Activated CD4-positive, alpha-beta memory T cell treated with anti-CD3 and anti-CD28 coated beads for 36 hours (primary cell): ENCODE measurements around the gene NEK7. TPM values are rescaled to one million over a fixed set of nuclear protein-coding genes. Genes with fewer than 3 reads are reported as not detected.

Experiments
- CTCF ChIA-PET: fragments of 350-600 bp; sonication (Branson Sonifier 250); formaldehyde crosslinking; loops from one replicate; lab custom pipeline; 2021; ENCODE audit warnings: antibody characterized with exemption, inconsistent platforms; lab: Charles Lee
- POLR2A ChIA-PET: fragments of 350-600 bp; sonication (Branson Sonifier 250); formaldehyde crosslinking; loops from one replicate; lab custom pipeline; 2021; ENCODE audit warnings: antibody characterized with exemption; lab: Charles Lee
- DNase-seq: peaks from one replicate; pipeline ENCODE4 v3.0.0-alpha.2; 2020
- H3K27ac Mint-ChIP-seq: one replicate; pipeline ENCODE4 v1.8.0; 2021; ENCODE audit warnings: mixed read lengths
- H3K27me3 Mint-ChIP-seq: one replicate; pipeline ENCODE4 v1.8.0; 2021; ENCODE audit warnings: mixed read lengths
- H3K36me3 Mint-ChIP-seq: one replicate; pipeline ENCODE4 v1.8.0; 2021; ENCODE audit warnings: mixed read lengths
- H3K4me1 Mint-ChIP-seq: one replicate; pipeline ENCODE4 v1.8.0; 2021; ENCODE audit warnings: low read depth, mixed read lengths
- H3K4me3 Mint-ChIP-seq: one replicate; pipeline ENCODE4 v1.8.0; 2021; ENCODE audit warnings: mild to moderate bottlenecking, mixed read lengths
- H3K9me3 Mint-ChIP-seq: one replicate; pipeline ENCODE4 v1.8.0; 2021; ENCODE audit warnings: mixed read lengths
- intact Hi-C: fragments of 100-400 bp; cut with micrococcal nuclease; formaldehyde crosslinking; loops from one replicate; pipeline ENCODE4 v1.15.1; 2023
- total RNA-seq, 2 experiments: library from RNA; stranded (reverse); gene quantifications; one replicate each; pipeline ENCODE4 v1.2.3, GENCODE V29; 2021

Gene NEK7
- total RNA-seq, 2 experiments from 2014 or later, result 61.6 to 62.0 TPM

DNA sequence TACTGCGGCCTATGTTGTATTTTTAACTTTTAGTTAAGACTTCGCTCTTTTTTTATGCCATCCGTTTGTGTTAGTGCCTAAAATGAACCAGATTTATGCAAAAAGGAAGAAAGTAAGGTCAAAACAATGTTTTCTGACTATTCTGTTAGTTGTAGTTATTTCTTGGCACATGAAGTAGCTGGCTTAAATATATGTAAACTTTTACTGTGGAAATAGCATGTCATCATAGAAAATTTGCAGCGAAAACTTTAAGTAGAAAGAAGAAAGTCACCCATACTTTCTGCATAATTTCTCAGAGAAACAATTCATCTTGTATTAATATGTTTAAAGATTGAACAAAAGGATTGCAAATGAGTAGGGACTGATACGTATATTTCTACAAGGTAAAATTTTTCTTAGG, 106.4 kb downstream of the NEK7 start:
- ChIA-PET POLR2A (no interaction called here), CTCF (interaction anchor here (1.3 kb wide), 1 partner anchor 107 kb away, joined by 3 read pairs; no protein-coding TSS in a partner anchor)
- Mint-ChIP-seq H3K27me3 (no peaks in the 10 kb centered on the region), H3K27ac (no peak overlapping the region), H3K9me3 (no peaks in the 10 kb centered on the region), H3K4me1 (peaks cover 22% of the 10 kb centered on the region), H3K36me3 (no peaks in the 10 kb centered on the region), H3K4me3 (no peak overlapping the region)
- DNase-seq, result no peak
- intact Hi-C loops, result no loop called here

DNA sequence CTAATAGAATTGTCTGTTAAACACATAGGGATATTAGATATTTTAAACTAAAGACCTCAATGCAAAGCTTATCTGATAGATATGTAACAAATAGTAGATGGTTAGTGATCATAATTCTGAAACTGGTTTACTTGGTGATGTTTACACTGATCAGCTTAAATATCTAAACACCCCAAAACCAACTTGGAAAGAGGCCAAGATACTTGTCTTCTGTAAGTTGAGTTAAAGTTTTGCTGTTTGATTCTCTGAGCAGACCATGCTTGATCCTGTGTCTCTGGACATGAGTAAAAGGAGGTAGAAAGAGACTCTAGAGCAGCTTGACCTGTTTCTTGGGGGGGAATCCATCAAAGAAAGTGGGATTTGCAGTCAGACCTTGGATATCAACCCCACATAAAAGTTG, 107.5 kb downstream of the NEK7 start:
- no peak for DNase-seq
- POLR2A ChIA-PET, result no interaction called here
- CTCF ChIA-PET, result interaction anchor here (1.3 kb wide), 1 partner anchor 108 kb away, joined by 3 read pairs; no protein-coding TSS in a partner anchor
- H3K4me1 Mint-ChIP-seq, result peaks cover 15% of the 10 kb centered on the region
- H3K27me3 Mint-ChIP-seq, result no peaks in the 10 kb centered on the region
- H3K4me3 Mint-ChIP-seq, result no peak overlapping the region
- intact Hi-C loops, result no loop called here
- no peak overlapping the region for H3K27ac Mint-ChIP-seq
- H3K36me3 Mint-ChIP-seq, result no peaks in the 10 kb centered on the region
- H3K9me3 Mint-ChIP-seq, result no peaks in the 10 kb centered on the region

DNA sequence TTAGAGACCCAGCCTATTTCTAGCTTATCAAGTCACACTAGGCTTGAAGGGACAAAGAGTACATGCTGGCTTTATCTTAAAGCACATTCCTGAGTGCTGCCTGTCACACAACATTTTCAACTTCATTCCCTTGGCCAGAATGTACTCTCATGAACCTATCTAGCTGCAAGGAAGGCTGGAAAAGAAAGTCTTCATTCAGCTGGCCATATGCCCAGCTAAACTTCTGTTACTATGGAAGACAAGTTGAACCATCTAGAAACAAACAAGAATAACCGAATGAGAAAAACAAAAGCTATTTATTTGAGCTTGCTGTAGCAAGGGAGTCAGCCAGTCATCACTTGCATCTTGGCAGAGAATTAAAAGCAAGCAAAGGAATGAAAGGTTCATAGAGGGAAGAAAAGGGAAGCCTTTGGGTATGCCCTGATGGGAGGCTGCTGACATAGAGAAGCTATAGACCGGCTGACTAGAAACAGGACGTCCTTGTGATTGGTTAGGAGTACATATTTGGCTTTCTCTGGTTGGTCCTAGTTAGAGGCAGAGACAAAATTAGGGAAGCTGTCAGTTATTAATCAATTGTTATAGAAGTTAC, 108.4 kb downstream of the NEK7 start:
- no peak for DNase-seq
- H3K4me3 Mint-ChIP-seq, result no peak overlapping the region
- peaks cover 7% of the 10 kb centered on the region for H3K4me1 Mint-ChIP-seq
- H3K36me3 Mint-ChIP-seq, result no peaks in the 10 kb centered on the region
- no peaks in the 10 kb centered on the region for H3K9me3 Mint-ChIP-seq
- H3K27me3 Mint-ChIP-seq, result no peaks in the 10 kb centered on the region
- no peak overlapping the region for H3K27ac Mint-ChIP-seq
- POLR2A ChIA-PET, result no interaction called here
- intact Hi-C loops, result no loop called here
- CTCF ChIA-PET, result no interaction called here

DNA sequence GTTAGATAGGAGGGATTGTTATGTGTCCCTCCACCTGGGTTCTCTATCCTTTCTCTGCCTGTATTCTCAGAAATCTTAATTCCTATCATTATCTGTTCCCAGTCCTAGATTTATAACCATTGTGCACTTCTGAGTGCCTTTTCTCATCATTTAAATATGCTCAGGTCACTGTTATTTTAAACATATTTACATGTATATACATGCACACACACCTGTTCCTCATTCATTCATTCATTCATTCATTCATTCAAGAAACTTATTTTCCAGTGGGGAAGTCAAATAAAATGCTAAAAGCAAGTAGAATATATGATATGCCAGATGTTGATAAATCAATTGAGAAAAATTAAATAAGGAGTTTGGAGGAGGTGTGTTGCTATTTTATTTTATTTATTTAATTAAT, 110.3 kb downstream of the NEK7 start:
- CTCF ChIA-PET, result no interaction called here
- Mint-ChIP-seq H3K4me3 (no peak overlapping the region), H3K27ac (no peak overlapping the region)

DNA sequence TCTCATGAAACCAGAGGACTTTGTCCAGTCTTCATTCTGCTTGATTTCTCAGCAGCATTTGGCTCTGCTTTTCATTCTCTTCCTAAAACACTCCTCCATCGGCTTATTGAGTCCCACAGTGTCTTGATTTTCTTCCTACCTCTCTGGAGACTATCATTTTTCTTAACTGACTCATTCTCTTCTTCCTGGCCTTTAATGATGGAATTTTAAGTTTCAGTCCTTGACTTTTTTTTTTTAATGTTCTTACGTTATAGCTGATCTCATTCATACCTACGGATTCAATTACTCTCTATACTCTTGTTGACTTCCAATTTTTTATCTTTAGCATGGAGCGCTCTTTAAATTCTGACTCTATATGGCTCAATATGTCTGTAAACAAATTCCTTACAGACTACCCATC, 111.1 kb downstream of the NEK7 start:
- Mint-ChIP-seq H3K4me1 (peaks cover 10% of the 10 kb centered on the region), H3K27me3 (no peaks in the 10 kb centered on the region), H3K36me3 (no peaks in the 10 kb centered on the region), H3K9me3 (no peaks in the 10 kb centered on the region), H3K4me3 (no peak overlapping the region), H3K27ac (no peak overlapping the region)
- ChIA-PET POLR2A (no interaction called here), CTCF (no interaction called here)
- intact Hi-C loops, result no loop called here
- DNase-seq, result no peak

More for the DNA sequence above, 110.3 kb downstream of the NEK7 start:
- Mint-ChIP-seq H3K9me3 (no peaks in the 10 kb centered on the region), H3K27me3 (no peaks in the 10 kb centered on the region), H3K36me3 (no peaks in the 10 kb centered on the region), H3K4me1 (peaks cover 6% of the 10 kb centered on the region)
- intact Hi-C loops, result no loop called here
- DNase-seq, result no peak
- POLR2A ChIA-PET, result no interaction called here

DNA sequence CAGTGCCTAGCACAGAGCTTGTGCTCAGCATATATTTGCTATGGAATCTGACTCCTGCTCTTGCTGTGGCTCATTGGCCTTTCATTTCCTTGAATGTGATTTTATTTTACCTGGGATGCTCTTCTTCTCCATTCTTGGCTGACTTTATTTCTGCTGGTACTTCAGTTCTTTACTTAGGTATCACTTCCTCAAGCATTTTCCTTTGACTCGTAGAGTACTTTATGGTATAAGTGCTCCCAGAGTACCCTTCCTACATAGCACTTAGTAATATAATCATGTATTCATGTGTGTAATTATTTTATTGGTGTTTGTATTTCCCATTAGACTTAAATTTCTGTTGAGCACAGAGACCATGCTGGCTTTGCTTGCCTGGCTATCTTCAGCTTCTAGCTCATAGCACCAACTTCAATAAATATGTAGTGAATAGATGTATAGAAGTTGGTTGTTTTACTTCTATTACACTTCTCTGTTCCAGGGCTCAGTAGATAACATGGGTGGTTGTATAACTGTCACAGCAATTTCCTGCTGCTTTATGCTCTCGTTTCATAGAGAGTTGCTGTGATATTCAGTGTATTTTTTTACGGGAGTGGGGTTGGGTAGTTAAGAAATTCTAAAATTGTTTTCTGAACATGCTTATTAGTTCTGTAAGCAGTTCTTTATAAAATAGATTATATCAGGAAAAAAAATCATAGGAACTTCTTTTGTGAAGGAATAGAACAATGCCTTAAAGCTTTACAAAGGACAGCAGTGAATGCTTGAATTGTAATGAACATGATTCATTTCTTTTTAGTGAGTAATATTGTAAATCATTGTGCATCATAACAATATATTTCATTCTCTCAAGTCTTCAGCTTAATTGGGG, 112.2 kb downstream of the NEK7 start:
- Mint-ChIP-seq H3K27me3 (no peaks in the 10 kb centered on the region), H3K36me3 (no peaks in the 10 kb centered on the region), H3K27ac (no peak overlapping the region), H3K9me3 (no peaks in the 10 kb centered on the region), H3K4me3 (no peak overlapping the region), H3K4me1 (peaks cover 10% of the 10 kb centered on the region)
- CTCF ChIA-PET, result no interaction called here
- POLR2A ChIA-PET, result no interaction called here
- no peak for DNase-seq
- intact Hi-C loops, result no loop called here

DNA sequence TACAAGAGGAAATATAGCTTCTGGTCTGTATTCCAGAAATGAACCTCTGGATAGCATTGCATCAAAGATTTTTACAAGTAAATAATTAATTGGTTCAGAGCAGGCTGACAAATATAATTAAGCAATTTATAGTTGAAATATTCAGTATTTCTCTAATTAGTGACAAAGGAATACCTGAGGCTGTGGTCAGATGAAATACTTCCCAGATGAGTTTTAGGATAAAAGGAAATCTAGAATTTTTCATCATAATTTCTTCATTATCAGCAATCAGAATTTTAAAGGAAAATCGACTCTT, 112.8 kb downstream of the NEK7 start:
- ChIA-PET POLR2A (no interaction called here), CTCF (no interaction called here)
- Mint-ChIP-seq H3K4me1 (peaks cover 11% of the 10 kb centered on the region), H3K27me3 (no peaks in the 10 kb centered on the region), H3K27ac (no peak overlapping the region), H3K4me3 (no peak overlapping the region), H3K36me3 (no peaks in the 10 kb centered on the region), H3K9me3 (no peaks in the 10 kb centered on the region)
- intact Hi-C loops, result no loop called here
- DNase-seq, result no peak

DNA sequence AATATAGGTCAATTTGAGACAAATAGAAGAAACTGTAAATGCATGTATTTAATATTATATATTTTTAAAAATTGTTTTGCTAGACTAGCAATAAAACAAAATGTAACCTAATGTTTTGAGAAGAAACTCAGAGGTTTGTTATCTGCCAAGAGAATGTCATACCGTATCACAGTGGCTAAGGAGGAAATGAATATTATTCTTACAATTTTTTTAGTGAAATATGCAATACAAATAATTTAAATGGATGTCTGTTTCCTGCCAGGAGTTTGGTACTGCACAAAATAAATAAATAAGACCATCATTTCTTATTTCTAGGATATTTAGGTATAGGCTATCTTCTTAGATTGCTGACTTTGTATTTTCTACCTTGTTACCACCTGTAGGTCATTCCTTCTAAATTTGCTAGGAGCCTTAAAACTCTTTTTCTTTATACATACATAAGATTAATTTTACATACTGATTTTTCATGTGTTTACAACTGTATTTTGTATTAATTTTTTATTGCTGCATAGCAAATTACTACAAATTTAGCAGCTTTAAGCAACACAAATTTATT, 113.6 kb downstream of the NEK7 start:
- H3K4me1 Mint-ChIP-seq, result peaks cover 11% of the 10 kb centered on the region
- intact Hi-C loops, result no loop called here
- CTCF ChIA-PET, result no interaction called here

DNA sequence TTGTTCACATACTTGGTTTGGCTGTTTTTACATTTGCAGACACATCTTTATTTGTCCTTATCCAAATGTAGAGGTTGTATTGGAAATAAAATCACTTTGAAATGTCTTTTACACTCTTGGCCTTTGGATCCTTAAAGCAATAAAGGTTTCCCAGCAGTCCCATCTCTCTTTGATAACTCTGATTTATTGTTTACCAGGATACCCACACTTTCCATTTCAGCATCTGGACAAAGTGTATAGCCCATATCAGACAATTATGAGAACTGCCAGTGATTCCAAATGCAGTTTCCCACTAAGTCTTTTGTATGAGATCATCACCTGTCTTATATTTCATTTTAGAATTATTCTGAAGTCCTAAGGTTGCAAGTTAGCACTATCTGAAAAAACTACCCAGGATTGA, 114.7 kb downstream of the NEK7 start:
- Mint-ChIP-seq H3K4me1 (peaks cover 11% of the 10 kb centered on the region), H3K4me3 (no peak overlapping the region), H3K27ac (no peak overlapping the region), H3K27me3 (no peaks in the 10 kb centered on the region), H3K9me3 (no peaks in the 10 kb centered on the region), H3K36me3 (no peaks in the 10 kb centered on the region)
- POLR2A ChIA-PET, result no interaction called here
- CTCF ChIA-PET, result no interaction called here
- no peak for DNase-seq
- intact Hi-C loops, result no loop called here

More for the DNA sequence above, 113.6 kb downstream of the NEK7 start:
- Mint-ChIP-seq H3K27ac (no peak overlapping the region), H3K9me3 (no peaks in the 10 kb centered on the region), H3K27me3 (no peaks in the 10 kb centered on the region), H3K4me3 (no peak overlapping the region), H3K36me3 (no peaks in the 10 kb centered on the region)
- POLR2A ChIA-PET, result no interaction called here
- no peak for DNase-seq

DNA sequence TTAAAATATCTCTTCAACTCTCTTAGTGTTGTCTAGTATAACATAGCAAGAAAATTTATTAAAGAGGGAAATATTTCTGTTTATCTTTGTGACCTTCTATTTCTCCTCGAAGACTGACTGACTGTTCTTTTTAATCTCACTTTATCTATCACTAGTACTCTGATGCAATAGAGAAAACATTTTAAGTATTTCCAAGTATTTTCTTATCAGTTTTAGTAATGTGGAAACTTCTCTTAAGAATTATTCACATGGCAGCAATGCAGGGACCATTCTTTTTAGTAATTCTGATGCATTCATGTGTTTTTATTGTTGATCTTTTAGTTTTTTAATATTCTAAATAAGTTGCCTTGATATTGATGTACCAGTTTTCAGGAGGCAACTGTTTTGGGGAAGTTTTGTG, 115.7 kb downstream of the NEK7 start:
- Mint-ChIP-seq H3K4me1 (peaks cover 11% of the 10 kb centered on the region), H3K9me3 (no peaks in the 10 kb centered on the region), H3K4me3 (no peak overlapping the region), H3K27ac (no peak overlapping the region), H3K36me3 (no peaks in the 10 kb centered on the region), H3K27me3 (no peaks in the 10 kb centered on the region)
- no peak for DNase-seq
- intact Hi-C loops, result no loop called here
- POLR2A ChIA-PET, result no interaction called here
- CTCF ChIA-PET, result no interaction called here

DNA sequence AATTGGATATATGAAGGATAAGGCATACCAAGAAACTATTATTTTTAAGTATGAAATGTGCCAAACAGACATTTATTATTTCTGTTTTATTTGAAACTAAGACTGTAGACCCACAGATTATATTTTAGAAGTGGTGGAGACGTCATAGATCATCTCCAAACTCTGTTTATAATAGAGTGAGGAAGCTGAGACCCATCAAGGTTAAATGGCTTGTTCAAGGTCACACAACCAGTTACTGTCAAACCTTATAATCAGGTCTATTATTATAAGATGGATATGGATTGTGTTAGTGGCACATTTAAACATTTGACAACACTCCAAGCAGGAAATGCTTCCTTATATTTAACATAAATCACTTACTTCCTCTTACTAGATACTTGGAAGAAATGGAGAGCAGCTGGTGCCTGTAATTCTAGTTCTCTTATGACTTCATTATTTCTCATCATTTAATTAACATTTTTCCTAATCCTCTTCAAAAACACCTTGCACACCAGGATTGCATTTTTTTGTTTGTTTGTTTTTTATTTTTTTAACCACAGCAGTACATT, 117.0 kb downstream of the NEK7 start:
- DNase-seq, result no peak
- H3K4me1 Mint-ChIP-seq, result peaks cover 11% of the 10 kb centered on the region
- ChIA-PET POLR2A (no interaction called here), CTCF (no interaction called here)
- H3K27ac Mint-ChIP-seq, result no peak overlapping the region
- H3K27me3 Mint-ChIP-seq, result no peaks in the 10 kb centered on the region
- no peaks in the 10 kb centered on the region for H3K36me3 Mint-ChIP-seq
- intact Hi-C loops, result no loop called here
- no peaks in the 10 kb centered on the region for H3K9me3 Mint-ChIP-seq
- H3K4me3 Mint-ChIP-seq, result no peak overlapping the region

DNA sequence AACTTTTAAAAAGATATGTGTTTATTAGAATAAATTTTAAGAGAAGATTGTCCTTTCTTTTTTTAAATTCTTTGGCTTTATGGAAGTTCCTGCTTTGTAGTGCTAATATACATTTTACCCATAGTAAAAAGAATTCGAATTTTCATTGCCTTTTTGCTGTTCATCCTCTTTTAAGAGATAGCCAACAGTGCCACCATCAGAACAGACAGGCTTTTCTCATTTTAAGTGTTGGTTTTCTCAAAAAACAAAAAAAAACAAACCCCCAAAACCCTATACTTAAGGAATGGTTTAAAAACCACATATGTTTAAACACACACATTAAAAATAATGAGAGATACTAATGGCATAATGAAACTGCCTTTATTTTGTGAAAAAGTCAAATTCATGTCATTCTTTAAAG, 118.8 kb downstream of the NEK7 start:
- Mint-ChIP-seq H3K27ac (no peak overlapping the region), H3K27me3 (no peaks in the 10 kb centered on the region), H3K9me3 (no peaks in the 10 kb centered on the region), H3K36me3 (no peaks in the 10 kb centered on the region), H3K4me1 (peaks cover 11% of the 10 kb centered on the region), H3K4me3 (no peak overlapping the region)
- intact Hi-C loops, result loop anchor here (5.0 kb wide), 1 partner anchor 188 kb away; no protein-coding TSS in a partner anchor
- ChIA-PET POLR2A (no interaction called here), CTCF (no interaction called here)
- no peak for DNase-seq
